Kidney epithelial cell (primary cell): ENCODE measurements around the gene SRPK1. TPM values are rescaled to one million over a fixed set of nuclear protein-coding genes. Genes with fewer than 3 reads are reported as not detected.

Experiments
- DNase-seq: peaks from one replicate; pipeline ENCODE4 v3.0.0-alpha.2; 2010; ENCODE audit warnings: low read depth
- H3K27me3 ChIP-seq: 2 replicates; pipeline ENCODE4 v1.6.0; 2011; ENCODE audit warnings: low read length; ENCODE audit not compliant: control insufficient read depth, insufficient read depth
- H3K36me3 ChIP-seq: 2 replicates; pipeline ENCODE4 v1.5.1; 2011; ENCODE audit warnings: low read length; ENCODE audit not compliant: control insufficient read depth, insufficient read depth
- H3K4me3 ChIP-seq: 2 replicates; pipeline ENCODE4 v1.5.1; 2011; ENCODE audit warnings: low read depth, mild to moderate bottlenecking, control low read depth, low read length
- total RNA-seq: library from RNA; depleted of rRNA; stranded (reverse); fragments of >200 nt; gene quantifications from 2 replicates; pipeline ENCODE4 v1.2.3, GENCODE V29; 2015
- TF ChIP-seq, protein P1 (sequence below): IDR thresholded peaks from 2 replicates; pipeline ENCODE4 v1.5.1; 2011; ENCODE audit warnings: mild to moderate bottlenecking, moderate library complexity, low read length, control low read depth, inconsistent platforms; ENCODE audit not compliant: insufficient read depth, poor library complexity, severe bottlenecking

Gene SRPK1
- total RNA-seq, 1 donor from 2014 or later = 88.8 TPM

DNA sequence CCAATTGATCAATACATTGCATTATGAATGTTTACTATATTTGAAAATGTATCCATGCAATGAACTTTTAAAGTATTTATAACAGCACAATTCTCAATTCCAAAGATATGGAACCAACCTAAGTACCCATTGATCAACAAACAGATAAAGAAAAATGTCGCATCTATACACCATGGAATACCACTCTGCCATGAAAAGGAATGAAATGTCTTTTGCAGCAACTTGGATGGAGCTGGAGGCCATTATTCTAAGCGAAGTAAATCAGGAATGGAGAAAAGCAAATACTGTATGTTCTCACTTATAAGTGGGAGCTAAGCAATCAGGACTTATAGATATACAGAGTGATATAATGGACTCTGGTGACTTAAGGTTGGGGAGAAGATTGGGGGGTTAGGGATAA lies 22.9 kb downstream of the SRPK1 start:
- DNase-seq = no peak
- Histone ChIP-seq H3K36me3 (no peaks in the 10 kb centered on the region), H3K27me3 (no peaks in the 10 kb centered on the region), H3K4me3 (no peak overlapping the region)
- TF ChIP-seq, protein P1, sequence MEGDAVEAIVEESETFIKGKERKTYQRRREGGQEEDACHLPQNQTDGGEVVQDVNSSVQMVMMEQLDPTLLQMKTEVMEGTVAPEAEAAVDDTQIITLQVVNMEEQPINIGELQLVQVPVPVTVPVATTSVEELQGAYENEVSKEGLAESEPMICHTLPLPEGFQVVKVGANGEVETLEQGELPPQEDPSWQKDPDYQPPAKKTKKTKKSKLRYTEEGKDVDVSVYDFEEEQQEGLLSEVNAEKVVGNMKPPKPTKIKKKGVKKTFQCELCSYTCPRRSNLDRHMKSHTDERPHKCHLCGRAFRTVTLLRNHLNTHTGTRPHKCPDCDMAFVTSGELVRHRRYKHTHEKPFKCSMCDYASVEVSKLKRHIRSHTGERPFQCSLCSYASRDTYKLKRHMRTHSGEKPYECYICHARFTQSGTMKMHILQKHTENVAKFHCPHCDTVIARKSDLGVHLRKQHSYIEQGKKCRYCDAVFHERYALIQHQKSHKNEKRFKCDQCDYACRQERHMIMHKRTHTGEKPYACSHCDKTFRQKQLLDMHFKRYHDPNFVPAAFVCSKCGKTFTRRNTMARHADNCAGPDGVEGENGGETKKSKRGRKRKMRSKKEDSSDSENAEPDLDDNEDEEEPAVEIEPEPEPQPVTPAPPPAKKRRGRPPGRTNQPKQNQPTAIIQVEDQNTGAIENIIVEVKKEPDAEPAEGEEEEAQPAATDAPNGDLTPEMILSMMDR = no peak

DNA sequence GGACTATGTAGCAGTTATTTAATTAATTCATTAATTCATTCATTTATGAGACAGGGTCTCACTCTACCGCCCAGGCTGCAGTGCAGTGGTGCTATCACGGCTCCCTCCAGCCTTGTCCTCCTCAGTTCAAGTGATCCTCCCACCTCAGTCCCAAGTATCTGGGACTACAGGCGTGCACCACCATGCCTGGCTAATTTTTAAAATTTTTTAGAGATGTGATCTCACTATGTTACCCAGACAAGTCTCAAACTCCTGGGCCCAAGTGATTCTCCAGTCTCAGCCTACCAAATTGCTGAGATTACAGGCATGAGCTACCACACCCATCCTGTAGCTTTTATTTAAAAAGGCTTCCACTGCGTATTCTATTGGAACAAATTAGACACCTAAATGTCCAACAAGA lies 23.4 kb downstream of the SRPK1 start:
- Histone ChIP-seq H3K27me3 (no peaks in the 10 kb centered on the region), H3K4me3 (no peak overlapping the region), H3K36me3 (no peaks in the 10 kb centered on the region)
- TF ChIP-seq, protein P1 = no peak
- DNase-seq = no peak

DNA sequence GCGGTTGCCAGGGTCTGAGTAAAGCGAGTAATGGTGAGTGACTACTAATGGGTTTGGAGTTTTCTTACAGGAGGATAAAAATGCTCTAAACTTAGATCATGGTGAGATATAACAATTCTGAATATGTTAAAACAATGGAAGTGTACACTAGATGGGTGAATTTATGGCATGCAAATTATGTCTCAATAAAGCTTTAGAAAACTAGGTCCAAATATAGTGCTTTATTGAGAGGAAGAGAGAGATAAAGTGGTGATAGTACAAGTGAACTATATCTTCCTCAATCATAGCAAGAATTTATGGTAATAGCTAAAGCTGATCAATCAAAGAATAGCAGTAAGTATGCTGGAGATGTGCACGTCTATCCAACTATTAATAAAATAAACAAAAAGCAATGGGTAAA lies 23.9 kb downstream of the SRPK1 start:
- DNase-seq = no peak
- Histone ChIP-seq H3K27me3 (no peaks in the 10 kb centered on the region), H3K36me3 (no peaks in the 10 kb centered on the region), H3K4me3 (no peak overlapping the region)
- TF ChIP-seq, protein P1 = no peak

DNA sequence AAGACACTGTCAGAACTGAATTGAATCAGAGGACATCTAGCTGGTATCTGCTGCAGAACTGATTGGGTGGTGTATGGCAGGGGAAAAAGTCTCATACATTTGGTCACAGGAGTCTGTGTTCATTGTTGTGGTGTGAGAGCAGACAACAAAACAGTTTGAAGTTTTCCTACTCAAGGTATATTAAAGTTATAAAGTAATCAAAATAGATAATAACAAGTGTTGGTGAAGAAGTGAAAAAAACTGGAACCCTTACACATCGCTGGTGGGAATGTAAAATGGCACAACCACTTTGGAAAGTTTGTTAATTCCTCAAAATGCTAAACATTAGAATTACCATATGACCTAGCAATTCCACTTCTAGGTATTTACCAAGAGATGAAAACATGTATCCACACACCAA lies 24.7 kb downstream of the SRPK1 start:
- no peak for DNase-seq
- no peak overlapping the region for H3K4me3 ChIP-seq
- H3K27me3 ChIP-seq = no peaks in the 10 kb centered on the region
- TF ChIP-seq, protein P1 = no peak
- no peaks in the 10 kb centered on the region for H3K36me3 ChIP-seq

DNA sequence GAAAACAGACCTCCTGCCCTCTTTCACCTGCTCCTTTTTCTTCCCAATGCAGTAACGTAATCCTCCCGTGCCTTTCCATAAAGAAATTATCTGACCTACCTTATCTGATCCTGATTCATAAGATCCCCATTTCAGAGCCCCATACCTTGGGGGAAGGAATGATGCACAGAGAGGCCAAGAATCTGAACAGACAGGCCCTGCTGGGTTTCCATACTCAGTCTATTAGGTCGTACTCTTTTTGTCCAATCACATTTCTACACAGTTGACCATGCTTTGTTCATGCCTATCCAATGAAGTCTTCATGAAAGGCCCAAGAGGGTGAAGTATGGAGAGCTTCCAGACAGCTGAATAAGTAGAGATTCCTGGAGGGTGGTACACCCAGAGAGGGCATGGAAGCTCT lies 25.3 kb downstream of the SRPK1 start:
- TF ChIP-seq, protein P1 = no peak
- no peaks in the 10 kb centered on the region for H3K36me3 ChIP-seq
- H3K27me3 ChIP-seq = no peaks in the 10 kb centered on the region
- DNase-seq = no peak
- no peak overlapping the region for H3K4me3 ChIP-seq

DNA sequence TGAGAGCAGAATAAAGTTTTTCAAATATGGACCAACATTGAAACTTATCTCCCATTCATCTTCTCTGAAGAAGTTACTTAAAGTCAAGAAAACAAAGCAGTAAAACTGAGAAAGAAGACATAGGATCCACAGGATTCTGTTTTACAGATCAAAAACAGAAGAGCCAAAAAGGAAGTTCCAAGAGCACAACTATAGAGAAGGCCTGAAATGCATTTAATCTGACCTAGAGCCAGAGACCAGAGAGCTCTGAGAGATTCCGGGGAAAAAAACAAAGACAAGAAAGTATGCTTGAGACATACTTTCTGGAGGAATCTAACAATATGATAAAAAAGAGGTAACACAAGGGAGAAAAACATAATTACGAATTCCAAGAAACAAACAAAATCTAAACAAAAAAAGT lies 26.1 kb downstream of the SRPK1 start:
- Histone ChIP-seq H3K36me3 (no peaks in the 10 kb centered on the region), H3K27me3 (no peaks in the 10 kb centered on the region), H3K4me3 (no peak overlapping the region)
- TF ChIP-seq, protein P1 = no peak
- DNase-seq = no peak
